HCT116 (cell line): ENCODE results near the gene MUC5B. TPM values are rescaled to one million over a fixed set of nuclear protein-coding genes. Genes with fewer than 3 reads are reported as not detected.
A peak's percentile ranks its signal among the peaks of the same experiment; 100 is the strongest.
"Not testable (repeated sequence)": the region's sequence is repeated elsewhere in the genome, so short reads cannot be mapped to it uniquely, and the experiment has no call there.

Experiments
- ATAC-seq: fragments of 200-7000 bp; cut with Tn5 transposase; 2 replicates; pipeline ENCODE4 v1.9.1; 2020; ENCODE audit warnings: mild to moderate bottlenecking, moderate library complexity
- BruUV-seq: library from RNA; stranded (reverse); fragments of 400-500 nt; replicated peaks from 2 replicates; lab custom pipeline; 2021; lab: Mats Ljungman, UMichigan
- CTCF ChIA-PET: fragments of 300-600 bp; sonication (Branson Sonifier 250); formaldehyde crosslinking; loops from one replicate; lab custom pipeline; 2021; ENCODE audit warnings: antibody characterized with exemption; lab: Charles Lee
- POLR2A ChIA-PET: fragments of 300-600, 350-600 bp; sonication (Branson Sonifier 250); formaldehyde crosslinking; loops from one replicate; lab custom pipeline; 2021; ENCODE audit warnings: antibody characterized with exemption; lab: Charles Lee
- RAD21 ChIA-PET, 2 experiments: fragments of 300-600 bp; sonication (Branson Sonifier 250); formaldehyde crosslinking; loops; one replicate each; lab custom pipeline; 2023; ENCODE audit warnings: low total read pairs in 2 of 2; ENCODE audit not compliant: uncharacterized antibody in 2 of 2, unreplicated experiment in 2 of 2, low non-redundant PET in 1 of 2; lab: Charles Lee
- DNase-seq: peaks from one replicate; pipeline ENCODE4 v3.0.0-alpha.2; 2010; ENCODE audit warnings: low read depth, low spot score
- H2AFZ ChIP-seq: fragments of 200-600 bp; shearing (Covaris generic), sonication (generic); 2 replicates; pipeline ENCODE4 v1.6.1; 2017; ENCODE audit warnings: low read depth, mixed run types, mixed read lengths, antibody characterized with exemption, low read length; ENCODE audit not compliant: poor library complexity, severe bottlenecking
- H3K27ac ChIP-seq: 2 replicates; pipeline ENCODE4 v1.5.1; 2012; ENCODE audit warnings: low read depth, low read length
- H3K27me3 ChIP-seq: fragments of 200-600 bp; sonication (generic); 2 replicates; pipeline ENCODE4 v1.6.1; 2016; ENCODE audit warnings: mixed run types, low read length, mixed read lengths; ENCODE audit not compliant: insufficient read depth
- H3K36me3 ChIP-seq, 2 experiments: fragments of 200-500 bp in 1 of 2; fragments of 200-600 bp in 1 of 2; sonication (Bioruptor generic) in 1 of 2; sonication (generic) in 1 of 2; 2 replicates each; pipeline versions ENCODE4 v1.5.1 to v1.6.1; 2014 to 2016; ENCODE audit warnings: low read length in 2 of 2, inconsistent platforms in 1 of 2, mixed read lengths in 1 of 2, mixed run types in 1 of 2; ENCODE audit not compliant: insufficient read depth in 2 of 2, control insufficient read depth in 1 of 2
- H3K4me1 ChIP-seq, 2 experiments: fragments of 200-600 bp in 1 of 2; sonication (generic) in 1 of 2; 2 replicates each; pipeline versions ENCODE4 v1.5.1 to v1.6.1; 2012 to 2017; ENCODE audit warnings: low read length in 2 of 2, inconsistent platforms in 1 of 2, mild to moderate bottlenecking in 1 of 2, mixed read lengths in 1 of 2, mixed run types in 1 of 2, moderate library complexity in 1 of 2; ENCODE audit not compliant: insufficient read depth in 2 of 2, control insufficient read depth in 1 of 2
- H3K4me2 ChIP-seq: fragments of 200-600 bp; sonication (generic); 2 replicates; pipeline ENCODE4 v1.6.1; 2017; ENCODE audit warnings: mixed run types, low read length, mixed read lengths
- H3K4me3 ChIP-seq, 2 experiments: fragments of 200-600 bp in 1 of 2; sonication (generic) in 1 of 2; replicated peaks in 1 of 2; 2 replicates each; pipeline ENCODE4 v1.5.1; 2011 to 2016; ENCODE audit warnings: low read length in 2 of 2, control low read depth in 1 of 2, low read depth in 1 of 2, mild to moderate bottlenecking in 1 of 2, mixed read lengths in 1 of 2, mixed run types in 1 of 2
- H3K79me2 ChIP-seq: fragments of 200-600 bp; sonication (generic); 2 replicates; pipeline ENCODE4 v1.6.1; 2017; ENCODE audit warnings: mild to moderate bottlenecking, mixed run types, low read length, moderate library complexity, mixed read lengths; ENCODE audit not compliant: insufficient read depth
- H3K9ac ChIP-seq: fragments of 200-600 bp; sonication (generic); 2 replicates; pipeline ENCODE4 v1.6.1; 2016; ENCODE audit warnings: low read length, mixed read lengths
- H3K9me2 ChIP-seq: fragments of 200-600 bp; sonication (generic), shearing (Covaris generic); 2 replicates; pipeline ENCODE4 v1.6.1; 2017; ENCODE audit warnings: mixed run types, mild to moderate bottlenecking, moderate library complexity; ENCODE audit not compliant: insufficient read depth
- H3K9me3 ChIP-seq, 2 experiments: fragments of 200-500 bp in 1 of 2; fragments of 200-600 bp in 1 of 2; sonication (Bioruptor generic) in 1 of 2; sonication (generic) in 1 of 2; 2 replicates each; pipeline ENCODE4 v1.6.1; 2014 to 2017; ENCODE audit warnings: low read length in 2 of 2, mixed read lengths in 2 of 2, inconsistent platforms in 1 of 2, low read depth in 1 of 2, mild to moderate bottlenecking in 1 of 2, mixed run types in 1 of 2, moderate library complexity in 1 of 2; ENCODE audit not compliant: control insufficient read depth in 1 of 2, insufficient read depth in 1 of 2
- H4K20me1 ChIP-seq: fragments of 200-600 bp; sonication (generic), shearing (Covaris generic); 2 replicates; pipeline ENCODE4 v1.6.1; 2017; ENCODE audit warnings: mixed run types, mild to moderate bottlenecking, moderate library complexity; ENCODE audit not compliant: insufficient read depth
- CEBPB ChIP-seq: IDR thresholded peaks from 2 replicates; pipeline ENCODE4 v1.6.1; 2012; ENCODE audit warnings: low read depth
- CTCF ChIP-seq, 3 experiments: fragments of 200-600 bp in 1 of 3; sonication (generic) in 1 of 3; IDR thresholded peaks in 2 of 3; conservative IDR thresholded peaks in 1 of 3; 2 replicates each; pipeline ENCODE4 v1.5.1; 2012 to 2017; ENCODE audit warnings: low read depth in 2 of 3, low read length in 2 of 3, antibody characterized with exemption in 1 of 3, borderline replicate concordance in 1 of 3, control low read depth in 1 of 3, mild to moderate bottlenecking in 1 of 3, mixed read lengths in 1 of 3, mixed run types in 1 of 3, moderate library complexity in 1 of 3; ENCODE audit not compliant: insufficient read depth in 1 of 3
- EGR1 ChIP-seq: IDR thresholded peaks from 2 replicates; pipeline ENCODE4 v1.6.1; 2012; ENCODE audit warnings: low read depth
- MAX ChIP-seq: IDR thresholded peaks from 2 replicates; pipeline ENCODE4 v1.6.1; 2012
- SIN3A ChIP-seq: IDR thresholded peaks from 2 replicates; pipeline ENCODE4 v1.6.1; 2012; ENCODE audit warnings: low read depth
- SRF ChIP-seq: IDR thresholded peaks from 2 replicates; pipeline ENCODE4 v1.6.1; 2012; ENCODE audit warnings: low read depth
- TCF7L2 ChIP-seq: IDR thresholded peaks from 2 replicates; pipeline ENCODE4 v1.7.0; 2011; ENCODE audit warnings: borderline replicate concordance, inconsistent platforms; ENCODE audit not compliant: insufficient read depth, insufficient read length; ENCODE audit errors: extremely low read depth
- ZBTB33 ChIP-seq: IDR thresholded peaks from 2 replicates; pipeline ENCODE4 v1.6.1; 2011; ENCODE audit warnings: mild to moderate bottlenecking, low read length, moderate library complexity; ENCODE audit not compliant: insufficient replicate concordance; ENCODE audit errors: extremely low read depth
- intact Hi-C: fragments of 100-400 bp; cut with micrococcal nuclease; formaldehyde crosslinking; loops from 2 replicates; pipeline ENCODE4 v1.10.0; 2022
- total RNA-seq: library from RNA; stranded (reverse); gene quantifications from one replicate; pipeline ENCODE4 v1.2.1, GENCODE V29; 2021; ENCODE audit not compliant: unreplicated experiment

The MUC5B gene
- total RNA-seq, 1 experiment from 2014 or later, result 1.5 TPM

DNA sequence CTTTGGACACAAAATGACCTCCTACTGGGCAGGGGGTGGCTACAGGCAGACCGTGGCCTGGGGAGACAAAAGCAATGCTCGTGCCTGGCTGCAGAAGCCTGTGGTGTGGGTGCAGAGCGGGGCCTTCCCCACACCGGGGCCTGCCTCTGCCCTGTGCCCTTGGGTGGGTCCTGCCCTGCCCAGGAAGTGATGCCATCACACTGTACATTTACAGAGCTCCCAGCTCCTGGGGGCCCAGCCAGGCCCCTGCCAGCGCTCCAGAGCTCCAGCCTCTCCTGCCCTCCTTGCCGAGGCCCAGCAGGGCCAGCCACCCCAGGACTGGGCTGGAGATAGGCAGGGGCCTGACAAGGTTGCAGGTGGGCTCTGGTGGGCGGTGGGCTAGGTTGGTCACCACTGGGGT is 40.1 kb downstream of the MUC5B start:
- Histone ChIP-seq H4K20me1 (no peaks in the 10 kb centered on the region), H3K36me3 (no peaks in the 10 kb centered on the region), H3K4me1 (peaks cover 13 to 32% of the 10 kb centered on the region in 2 experiments; a peak in 3 of 4 replicates), H3K9me2 (no peaks in the 10 kb centered on the region), H3K4me3 (peak overlapping the region; percentile 52 to 65), H3K4me2 (peak overlapping the region; percentile 94), H3K9me3 (peaks cover 0 to 3% of the 10 kb centered on the region in 2 experiments; a peak in 1 of 4 replicates), H3K27me3 (no peaks in the 10 kb centered on the region), H3K79me2 (no peaks in the 10 kb centered on the region), H2AFZ (no peak overlapping the region), H3K9ac (peak overlapping the region; percentile 80; the same call in 1 of the 2 replicates), H3K27ac (peak overlapping the region; percentile 48; the same call in 1 of the 2 replicates)
- DNase-seq (no peak), ATAC-seq (peak; percentile 27; the same call in 1 of the 2 replicates)
- TF ChIP-seq TCF7L2 (no peak), CEBPB (no peak), MAX (no peak), SIN3A (no peak), EGR1 (no peak), SRF (no peak)
- no TSS peak for BruUV-seq
- CTCF ChIA-PET, result interaction anchor here (1.2 kb wide), 1 partner anchor 10 kb away, joined by 3 read pairs; no protein-coding TSS in a partner anchor
- POLR2A ChIA-PET, result interaction anchor here (0.9 to 1.0 kb wide), 3 partner anchors 59 to 120 kb away, joined by 3 read pairs; no protein-coding TSS in a partner anchor
- intact Hi-C loops, result loop anchor here (5.0 kb wide), 1 partner anchor 44 kb away; the partner anchor contains the start of gene TOLLIP
- RAD21 ChIA-PET, result no interaction called here

GRCh38 chr11:1264444-1264843 is 41.6 kb downstream of the MUC5B start:
- ATAC-seq, result peak; percentile 30
- BruUV-seq, result not testable (repeated sequence)

More at GRCh38 chr11:1264444-1264843, 41.6 kb downstream of the MUC5B start:
- H3K27me3 ChIP-seq, H3K4me3 ChIP-seq, CTCF ChIA-PET, H3K9me2 ChIP-seq, H3K4me2 ChIP-seq, H2AFZ ChIP-seq, H3K36me3 ChIP-seq, POLR2A ChIA-PET, H3K9ac ChIP-seq, H3K9me3 ChIP-seq, H4K20me1 ChIP-seq, RAD21 ChIA-PET, H3K79me2 ChIP-seq: not testable (repeated sequence)
- TF ChIP-seq CTCF (IDR thresholded peaks at IDR 0.05 in 2 of 3, conservative IDR thresholded peaks at IDR 0.05 in 1 of 3; ENCODE audit: borderline replicate concordance in 1 of 3, insufficient read depth in 1 of 3, low read depth in 2 of 3, low read length in 2 of 3) (peak in 2 of 3 experiments; percentile 32; a peak in 2 of 6 replicates), ZBTB33 (peak; percentile 85), MAX (0 out of 2 replicates have a peak, but pooled peaks have one; percentile 26)
- DNase-seq, result peak; percentile 77
- intact Hi-C loops, result loop anchor here (1.0 to 5.0 kb wide), 2 partner anchors 43 to 251 kb away; partner anchors contain the start of gene TOLLIP
- peaks cover 13 to 32% of the 10 kb centered on the region in 2 experiments; a peak in 3 of 4 replicates for H3K4me1 ChIP-seq
- 0 out of 2 replicates have a peak overlapping the region, but pooled peaks have one; percentile 1 for H3K27ac ChIP-seq
